SK-N-SH (cell line): ENCODE data around the gene CGGBP1. TPM values are rescaled to one million over a fixed set of nuclear protein-coding genes. Genes with fewer than 3 reads are reported as not detected.

ENCODE experiments used
- CTCF ChIA-PET: fragments of 300-600, 350-600 bp; formaldehyde crosslinking; extraction: SDS; loops from one replicate; lab custom pipeline; 2021; lab: Yijun Ruan, JAX
- POLR2A ChIA-PET: fragments of 350-600 bp; sonication (Branson Sonifier 250); formaldehyde crosslinking; extraction: SDS; loops from one replicate; lab custom pipeline; 2020; ENCODE audit warnings: antibody characterized with exemption, inconsistent platforms; lab: Yijun Ruan, JAX
- DNase-seq: peaks from one replicate; pipeline ENCODE4 v3.0.0; 2012
- H2AFZ ChIP-seq: fragments of 200-600 bp; sonication (generic); 2 replicates; pipeline ENCODE4 v1.8.1; 2016; ENCODE audit warnings: antibody characterized with exemption, mild to moderate bottlenecking, low read depth
- H3F3A ChIP-seq: fragments of 200-600 bp; sonication (generic); replicated peaks from 2 replicates; pipeline ENCODE3; 2016; ENCODE audit warnings: antibody characterized with exemption, mild to moderate bottlenecking; ENCODE audit not compliant: insufficient read depth
- H3K27ac ChIP-seq, 2 experiments: fragments of 200-500 bp in 1 of 2; fragments of 200-600 bp in 1 of 2; sonication (Bioruptor generic) in 1 of 2; sonication (generic), shearing (Covaris generic) in 1 of 2; 2 replicates each; pipeline versions ENCODE4 v1.5.1 to v1.6.1; 2014 to 2016; ENCODE audit warnings: low read depth in 2 of 2, inconsistent platforms in 1 of 2, low read length in 1 of 2, mild to moderate bottlenecking in 1 of 2, mixed read lengths in 1 of 2
- H3K27me3 ChIP-seq: fragments of 200-600 bp; sonication (generic), shearing (Covaris generic); 2 replicates; pipeline ENCODE4 v1.6.1; 2016; ENCODE audit warnings: mixed run types; ENCODE audit not compliant: insufficient read depth
- H3K36me3 ChIP-seq, 2 experiments: fragments of 200-500 bp in 1 of 2; fragments of 200-600 bp in 1 of 2; sonication (Bioruptor generic) in 1 of 2; sonication (generic) in 1 of 2; replicated peaks in 1 of 2; 2 replicates each; pipeline versions ENCODE3 to v1.5.1; 2014 to 2016; ENCODE audit warnings: low read length in 1 of 2, mild to moderate bottlenecking in 1 of 2; ENCODE audit not compliant: insufficient read depth in 2 of 2, control insufficient read depth in 1 of 2
- H3K4me1 ChIP-seq, 2 experiments: fragments of 200-500 bp in 1 of 2; fragments of 200-600 bp in 1 of 2; sonication (Bioruptor generic) in 1 of 2; sonication (generic), shearing (Covaris generic) in 1 of 2; 2 replicates each; pipeline versions ENCODE4 v1.5.1 to v1.6.1; 2014 to 2016; ENCODE audit warnings: low read depth in 1 of 2, low read length in 1 of 2, mixed run types in 1 of 2; ENCODE audit not compliant: insufficient read depth in 2 of 2, control insufficient read depth in 1 of 2
- H3K4me2 ChIP-seq: fragments of 200-600 bp; sonication (generic), shearing (Covaris generic); 2 replicates; pipeline ENCODE4 v1.6.1; 2017; ENCODE audit warnings: mixed run types
- H3K4me3 ChIP-seq, 2 experiments: fragments of 200-500 bp in 1 of 2; fragments of 200-600 bp in 1 of 2; sonication (Bioruptor generic) in 1 of 2; sonication (generic), shearing (Covaris generic) in 1 of 2; 2 replicates each; pipeline versions ENCODE4 v1.5.1 to v1.8.1; 2014 to 2016; ENCODE audit warnings: low read depth in 2 of 2, inconsistent platforms in 1 of 2, low read length in 1 of 2, mild to moderate bottlenecking in 1 of 2, mixed read lengths in 1 of 2, moderate library complexity in 1 of 2
- H3K79me2 ChIP-seq: fragments of 200-600 bp; sonication (generic); 2 replicates; pipeline ENCODE4 v1.8.1; 2017; ENCODE audit warnings: mild to moderate bottlenecking; ENCODE audit not compliant: insufficient read depth
- H3K9ac ChIP-seq: fragments of 200-600 bp; sonication (generic); 2 replicates; pipeline ENCODE4 v1.6.1; 2017; ENCODE audit warnings: mixed run types
- H3K9me2 ChIP-seq: fragments of 200-600 bp; sonication (generic); 2 replicates; pipeline ENCODE4 v1.6.1; 2017; ENCODE audit warnings: mixed run types
- H3K9me3 ChIP-seq: fragments of 200-600 bp; sonication (generic); 2 replicates; pipeline ENCODE4 v1.6.1; 2017; ENCODE audit warnings: mixed run types, mild to moderate bottlenecking, moderate library complexity
- H4K20me1 ChIP-seq: fragments of 200-600 bp; sonication (generic); 2 replicates; pipeline ENCODE4 v1.6.1; 2017; ENCODE audit warnings: mild to moderate bottlenecking, mixed run types; ENCODE audit not compliant: insufficient read depth
- ELF1 ChIP-seq: IDR thresholded peaks from 2 replicates; pipeline ENCODE4 v1.4.0; 2012
- EP300 ChIP-seq, 2 experiments: IDR thresholded peaks; 2 replicates each; pipeline versions ENCODE4 v1.4.0 to v1.6.1; 2012; ENCODE audit warnings: borderline replicate concordance in 1 of 2, low read depth in 1 of 2, low read length in 1 of 2
- EZH2phosphoT487 ChIP-seq: fragments of 200-600 bp; sonication (generic); IDR thresholded peaks from 2 replicates; pipeline ENCODE4 v1.6.1; 2017; ENCODE audit warnings: low read depth, mixed run types, mild to moderate bottlenecking, antibody characterized with exemption, moderate library complexity, borderline replicate concordance
- FOSL2 ChIP-seq: IDR thresholded peaks from 2 replicates; pipeline ENCODE4 v1.4.0; 2012; ENCODE audit warnings: low read depth, mild to moderate bottlenecking, moderate library complexity, borderline replicate concordance
- GABPA ChIP-seq: IDR thresholded peaks from 2 replicates; pipeline ENCODE4 v1.4.0; 2012; ENCODE audit warnings: low read depth, mild to moderate bottlenecking
- GATA2 ChIP-seq: sonication (generic); formaldehyde crosslinking; IDR thresholded peaks from 2 replicates; pipeline ENCODE4 v1.5.0; 2020; ENCODE audit warnings: mild to moderate bottlenecking, missing genetic modification reagents
- JUND ChIP-seq: IDR thresholded peaks from 2 replicates; pipeline ENCODE4 v1.4.0; 2012
- MEF2A ChIP-seq: IDR thresholded peaks from 2 replicates; pipeline ENCODE4 v1.4.0; 2012; ENCODE audit warnings: low read depth, borderline replicate concordance
- MXI1 ChIP-seq: IDR thresholded peaks from 2 replicates; pipeline ENCODE4 v1.6.1; 2012; ENCODE audit warnings: mild to moderate bottlenecking, low read depth, low read length, improper control_type of control experiment
- NFIC ChIP-seq: IDR thresholded peaks from 2 replicates; pipeline ENCODE4 v1.4.0; 2012; ENCODE audit warnings: borderline replicate concordance
- NRF1 ChIP-seq: IDR thresholded peaks from 2 replicates; pipeline ENCODE4 v1.6.1; 2012; ENCODE audit warnings: low read depth, mild to moderate bottlenecking, low read length
- POLR2AphosphoS5 ChIP-seq: IDR thresholded peaks from 2 replicates; pipeline ENCODE4 v1.6.1; 2012; ENCODE audit warnings: low read depth, low read length
- RFX5 ChIP-seq: IDR thresholded peaks from 2 replicates; pipeline ENCODE4 v1.6.1; 2012; ENCODE audit warnings: mild to moderate bottlenecking, improper control_type of control experiment, low read length
- RXRA ChIP-seq: IDR thresholded peaks from 2 replicates; pipeline ENCODE4 v1.4.0; 2012; ENCODE audit warnings: low read depth, mild to moderate bottlenecking, borderline replicate concordance
- SIN3A ChIP-seq: IDR thresholded peaks from 2 replicates; pipeline ENCODE4 v1.6.1; 2012; ENCODE audit warnings: low read depth, mild to moderate bottlenecking, low read length, moderate library complexity, borderline replicate concordance
- SMC3 ChIP-seq: IDR thresholded peaks from 2 replicates; pipeline ENCODE4 v1.6.1; 2012; ENCODE audit warnings: low read depth, low read length, improper control_type of control experiment
- TAF1 ChIP-seq: IDR thresholded peaks from 2 replicates; pipeline ENCODE4 v1.6.1; 2012; ENCODE audit warnings: low read depth, mild to moderate bottlenecking, low read length, moderate library complexity, borderline replicate concordance
- TCF12 ChIP-seq: IDR thresholded peaks from 2 replicates; pipeline ENCODE4 v1.4.0; 2012
- YY1 ChIP-seq: IDR thresholded peaks from 2 replicates; pipeline ENCODE4 v1.4.0; 2012; ENCODE audit warnings: low read depth, mild to moderate bottlenecking
- WGBS: methylation state at CpG from one replicate; pipeline ENCODE4 v1.1.6; 2017; ENCODE audit warnings: low lambda C conversion rate; 5-methylcytosine and 5-hydroxymethylcytosine counted together
- polyA plus RNA-seq, 3 experiments: library from polyadenylated mRNA; depleted of rRNA; stranded (reverse); fragments of >200 nt; gene quantifications; 2 replicates each; pipeline ENCODE4 v1.2.3, GENCODE V29; 2012
- TF ChIP-seq, protein P1 (sequence below): IDR thresholded peaks from 2 replicates; pipeline ENCODE4 v1.6.1; 2012; ENCODE audit warnings: mild to moderate bottlenecking, low read depth, low read length, moderate library complexity
- TF ChIP-seq, protein P2 (sequence below): fragments of 150-350 bp; IDR thresholded peaks from 2 replicates; pipeline ENCODE4 v1.6.1; 2016; ENCODE audit warnings: mild to moderate bottlenecking, low read depth, low read length
- TF ChIP-seq, protein P3 (sequence below): fragments of 150-350 bp; IDR thresholded peaks from 2 replicates; pipeline ENCODE4 v1.6.1; 2017; ENCODE audit warnings: antibody characterized with exemption, low read length, low read depth, borderline replicate concordance

Gene CGGBP1
- polyA plus RNA-seq, 1 of the 3 experiments (the other 2 are of a cell fraction), result 34.5 TPM

DNA sequence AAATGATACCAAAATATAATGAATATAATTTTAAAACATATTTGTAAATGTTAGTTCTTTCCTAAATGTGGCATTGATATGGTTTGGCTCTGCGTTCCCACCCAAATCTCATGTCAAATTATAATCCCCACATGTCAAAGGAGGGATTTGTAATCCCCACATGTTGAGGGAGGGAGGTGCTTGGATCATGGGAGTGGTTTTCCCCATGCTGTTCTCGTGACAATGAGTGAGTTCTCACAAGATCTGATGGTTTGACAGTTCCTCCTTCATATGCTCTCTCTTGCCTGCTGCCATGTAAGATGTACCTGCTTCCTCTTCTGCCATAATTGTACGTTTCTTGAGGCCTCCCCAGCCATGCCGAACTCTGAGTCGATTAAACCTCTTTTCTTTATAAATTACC, 12.0 kb downstream of the CGGBP1 start:
- H3K79me2 ChIP-seq, result no peaks in the 10 kb centered on the region

DNA sequence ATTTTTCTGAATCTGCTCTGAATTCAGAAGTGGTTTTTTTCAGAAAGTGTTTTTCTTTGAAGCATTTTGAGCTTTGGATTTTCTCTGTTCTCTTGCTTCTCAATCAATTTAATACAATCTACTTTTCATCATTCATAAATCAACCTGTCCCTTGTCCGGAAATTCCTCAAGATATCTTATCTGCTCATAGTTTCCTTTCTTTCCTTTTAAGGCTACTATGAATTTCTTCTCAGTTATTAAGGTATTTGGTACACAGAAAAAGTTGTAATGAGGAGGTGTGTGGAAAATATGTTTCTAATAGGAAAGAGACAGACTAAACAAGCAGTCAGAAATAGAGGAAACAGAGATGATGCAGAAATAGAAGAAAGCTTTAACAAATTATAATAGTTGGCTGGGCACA, 14.4 kb downstream of the CGGBP1 start:
- 45% methylated on average over 1 of the region's 1 CpG for WGBS
- Histone ChIP-seq H3K36me3 (no peaks in the 10 kb centered on the region), H3F3A (no peaks in the 10 kb centered on the region), H3K4me3 (no peak overlapping the region), H3K4me2 (no peak overlapping the region), H4K20me1 (no peaks in the 10 kb centered on the region), H2AFZ (no peak overlapping the region)
- TF ChIP-seq MEF2A (no peak), RXRA (no peak), TAF1 (no peak), GABPA (no peak)
- TF ChIP-seq, protein P1, sequence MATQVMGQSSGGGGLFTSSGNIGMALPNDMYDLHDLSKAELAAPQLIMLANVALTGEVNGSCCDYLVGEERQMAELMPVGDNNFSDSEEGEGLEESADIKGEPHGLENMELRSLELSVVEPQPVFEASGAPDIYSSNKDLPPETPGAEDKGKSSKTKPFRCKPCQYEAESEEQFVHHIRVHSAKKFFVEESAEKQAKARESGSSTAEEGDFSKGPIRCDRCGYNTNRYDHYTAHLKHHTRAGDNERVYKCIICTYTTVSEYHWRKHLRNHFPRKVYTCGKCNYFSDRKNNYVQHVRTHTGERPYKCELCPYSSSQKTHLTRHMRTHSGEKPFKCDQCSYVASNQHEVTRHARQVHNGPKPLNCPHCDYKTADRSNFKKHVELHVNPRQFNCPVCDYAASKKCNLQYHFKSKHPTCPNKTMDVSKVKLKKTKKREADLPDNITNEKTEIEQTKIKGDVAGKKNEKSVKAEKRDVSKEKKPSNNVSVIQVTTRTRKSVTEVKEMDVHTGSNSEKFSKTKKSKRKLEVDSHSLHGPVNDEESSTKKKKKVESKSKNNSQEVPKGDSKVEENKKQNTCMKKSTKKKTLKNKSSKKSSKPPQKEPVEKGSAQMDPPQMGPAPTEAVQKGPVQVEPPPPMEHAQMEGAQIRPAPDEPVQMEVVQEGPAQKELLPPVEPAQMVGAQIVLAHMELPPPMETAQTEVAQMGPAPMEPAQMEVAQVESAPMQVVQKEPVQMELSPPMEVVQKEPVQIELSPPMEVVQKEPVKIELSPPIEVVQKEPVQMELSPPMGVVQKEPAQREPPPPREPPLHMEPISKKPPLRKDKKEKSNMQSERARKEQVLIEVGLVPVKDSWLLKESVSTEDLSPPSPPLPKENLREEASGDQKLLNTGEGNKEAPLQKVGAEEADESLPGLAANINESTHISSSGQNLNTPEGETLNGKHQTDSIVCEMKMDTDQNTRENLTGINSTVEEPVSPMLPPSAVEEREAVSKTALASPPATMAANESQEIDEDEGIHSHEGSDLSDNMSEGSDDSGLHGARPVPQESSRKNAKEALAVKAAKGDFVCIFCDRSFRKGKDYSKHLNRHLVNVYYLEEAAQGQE, result no peak
- TF ChIP-seq, all 33 proteins: peak for 0
- Histone ChIP-seq H3K4me1 (no peaks in the 10 kb centered on the region; a peak in 1 of 4 replicates), H3K27me3 (no peaks in the 10 kb centered on the region), H3K9me3 (no peaks in the 10 kb centered on the region), H3K79me2 (no peaks in the 10 kb centered on the region), H3K27ac (no peak overlapping the region), H3K9ac (no peak overlapping the region), H3K9me2 (no peaks in the 10 kb centered on the region)
- CTCF ChIA-PET, result no interaction called here
- DNase-seq, result no peak
- POLR2A ChIA-PET, result no interaction called here

More for the DNA sequence above, 12.0 kb downstream of the CGGBP1 start:
- no peak overlapping the region for H3K4me2 ChIP-seq
- no peaks in the 10 kb centered on the region for H3F3A ChIP-seq
- no peak overlapping the region for H3K27ac ChIP-seq
- no peaks in the 10 kb centered on the region for H3K9me3 ChIP-seq
- H3K36me3 ChIP-seq, result no peaks in the 10 kb centered on the region
- WGBS, result 80% methylated on average over 5 of the region's 5 CpGs
- POLR2A ChIA-PET, result no interaction called here
- H2AFZ ChIP-seq, result no peak overlapping the region
- H4K20me1 ChIP-seq, result no peaks in the 10 kb centered on the region
- CTCF ChIA-PET, result no interaction called here
- no peak for TF ChIP-seq EP300 (IDR thresholded peaks at IDR 0.05; ENCODE audit: borderline replicate concordance in 1 of 2, low read depth in 1 of 2, low read length in 1 of 2)
- TF ChIP-seq, protein P2, sequence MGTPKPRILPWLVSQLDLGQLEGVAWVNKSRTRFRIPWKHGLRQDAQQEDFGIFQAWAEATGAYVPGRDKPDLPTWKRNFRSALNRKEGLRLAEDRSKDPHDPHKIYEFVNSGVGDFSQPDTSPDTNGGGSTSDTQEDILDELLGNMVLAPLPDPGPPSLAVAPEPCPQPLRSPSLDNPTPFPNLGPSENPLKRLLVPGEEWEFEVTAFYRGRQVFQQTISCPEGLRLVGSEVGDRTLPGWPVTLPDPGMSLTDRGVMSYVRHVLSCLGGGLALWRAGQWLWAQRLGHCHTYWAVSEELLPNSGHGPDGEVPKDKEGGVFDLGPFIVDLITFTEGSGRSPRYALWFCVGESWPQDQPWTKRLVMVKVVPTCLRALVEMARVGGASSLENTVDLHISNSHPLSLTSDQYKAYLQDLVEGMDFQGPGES, result no peak
- no peak for TF ChIP-seq MXI1
- no peak for TF ChIP-seq RFX5
- no peak for TF ChIP-seq NFIC
- TF ChIP-seq ELF1, result no peak
- TF ChIP-seq GATA2 (CRISPR knock-in tag), result no peak
- no peak for TF ChIP-seq TCF12
- no peak for TF ChIP-seq SIN3A
- TF ChIP-seq POLR2AphosphoS5, result no peak
- no peak for TF ChIP-seq RXRA
- no peak for TF ChIP-seq JUND
- no peak for TF ChIP-seq NRF1
- TF ChIP-seq YY1, result no peak
- no peak for TF ChIP-seq SMC3
- no peak for TF ChIP-seq EZH2phosphoT487
- TF ChIP-seq, protein P3, sequence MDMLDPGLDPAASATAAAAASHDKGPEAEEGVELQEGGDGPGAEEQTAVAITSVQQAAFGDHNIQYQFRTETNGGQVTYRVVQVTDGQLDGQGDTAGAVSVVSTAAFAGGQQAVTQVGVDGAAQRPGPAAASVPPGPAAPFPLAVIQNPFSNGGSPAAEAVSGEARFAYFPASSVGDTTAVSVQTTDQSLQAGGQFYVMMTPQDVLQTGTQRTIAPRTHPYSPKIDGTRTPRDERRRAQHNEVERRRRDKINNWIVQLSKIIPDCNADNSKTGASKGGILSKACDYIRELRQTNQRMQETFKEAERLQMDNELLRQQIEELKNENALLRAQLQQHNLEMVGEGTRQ, result no peak
- no peak for TF ChIP-seq FOSL2
- no peak for TF ChIP-seq MEF2A
- H3K4me3 ChIP-seq, result no peak overlapping the region
- no peak for DNase-seq
- no peaks in the 10 kb centered on the region for H3K27me3 ChIP-seq
- H3K9ac ChIP-seq, result no peak overlapping the region
- no peaks in the 10 kb centered on the region; a peak in 1 of 4 replicates for H3K4me1 ChIP-seq
- no peaks in the 10 kb centered on the region for H3K9me2 ChIP-seq
